GM10266 (cell line): ENCODE measurements around the gene CAMK2G.

Source experiments
- DNase-seq: peaks from one replicate; pipeline ENCODE4 v3.0.0; 2012; ENCODE audit errors: extremely low spot score
- CTCF ChIP-seq: IDR thresholded peaks from 2 replicates; pipeline ENCODE4 v1.5.1; 2012; ENCODE audit warnings: mild to moderate bottlenecking, low read depth; ENCODE audit not compliant: control insufficient read depth, insufficient read depth; ENCODE audit errors: missing control alignments

CAMK2G gene

GRCh38 chr10:73823391-73823790 is 51.0 kb downstream of the CAMK2G start:
- no peak for TF ChIP-seq CTCF
- no peak for DNase-seq

- no peak for DNase-seq
- TF ChIP-seq CTCF = no peak
Observed at GRCh38 chr10:73819513-73820093, 54.8 kb downstream of the CAMK2G start.

GRCh38 chr10:73819081-73819480 is 55.3 kb downstream of the CAMK2G start:
- DNase-seq = no peak
- TF ChIP-seq CTCF = no peak

- DNase-seq = no peak
- TF ChIP-seq CTCF = no peak
Observed at GRCh38 chr10:73818402-73818801, 56.0 kb downstream of the CAMK2G start.

- TF ChIP-seq CTCF = no peak
- no peak for DNase-seq
Observed at GRCh38 chr10:73817826-73818225, 56.5 kb downstream of the CAMK2G start.

- no peak for TF ChIP-seq CTCF
- DNase-seq = no peak
Observed at GRCh38 chr10:73816917-73817729, 57.2 kb downstream of the CAMK2G start.

- no peak for DNase-seq
- TF ChIP-seq CTCF = no peak
Observed at GRCh38 chr10:73815719-73816030, 58.7 kb downstream of the CAMK2G start.
